OCI-LY7 (cell line): Measurements from ENCODE around the gene ZNF106. TPM values are rescaled to one million over a fixed set of nuclear protein-coding genes. Genes with fewer than 3 reads are reported as not detected.

Experiments
- BruUV-seq: library from RNA; stranded (reverse); fragments of 400-500 nt; replicated peaks from 2 replicates; lab custom pipeline; 2021; lab: Mats Ljungman, UMichigan
- CTCF ChIA-PET: fragments of 300-600 bp; sonication (Branson Sonifier 250); formaldehyde crosslinking; loops from one replicate; lab custom pipeline; 2022; ENCODE audit warnings: antibody characterized with exemption; ENCODE audit not compliant: unreplicated experiment; lab: Charles Lee
- POLR2A ChIA-PET: fragments of 300-600 bp; sonication (Branson Sonifier 250); formaldehyde crosslinking; loops from one replicate; lab custom pipeline; 2022; ENCODE audit warnings: antibody characterized with exemption; lab: Charles Lee
- DNase-seq: peaks from one replicate; pipeline ENCODE4 v3.0.0-alpha.2; 2015; ENCODE audit warnings: low spot score
- H2AFZ ChIP-seq: fragments of 200-600 bp; sonication (generic), shearing (Covaris generic); 2 replicates; pipeline ENCODE4 v1.6.1; 2014; ENCODE audit warnings: mild to moderate bottlenecking, antibody characterized with exemption, low read length, moderate library complexity
- H3K27ac ChIP-seq: fragments of 200-600 bp; sonication (generic); 2 replicates; pipeline ENCODE4 v1.5.1; 2014; ENCODE audit warnings: mixed run types, low read depth, mild to moderate bottlenecking, moderate library complexity, low read length, inconsistent platforms; ENCODE audit not compliant: poor library complexity, severe bottlenecking
- H3K36me3 ChIP-seq: fragments of 200-600 bp; sonication (generic); 2 replicates; pipeline ENCODE4 v1.6.1; 2014; ENCODE audit warnings: mild to moderate bottlenecking, antibody characterized with exemption, low read length, moderate library complexity, mixed read lengths; ENCODE audit not compliant: insufficient read depth
- H3K4me1 ChIP-seq: fragments of 200-600 bp; sonication (generic); 2 replicates; pipeline ENCODE4 v1.5.1; 2014; ENCODE audit warnings: mild to moderate bottlenecking, low read length; ENCODE audit not compliant: insufficient read depth, poor library complexity, severe bottlenecking
- H3K4me2 ChIP-seq: fragments of 200-600 bp; sonication (generic); 2 replicates; pipeline ENCODE4 v1.6.1; 2014; ENCODE audit warnings: mild to moderate bottlenecking, low read length
- H3K4me3 ChIP-seq: fragments of 200-600 bp; sonication (generic); 2 replicates; pipeline ENCODE4 v1.5.1; 2014; ENCODE audit warnings: mild to moderate bottlenecking, low read depth, low read length; ENCODE audit not compliant: poor library complexity, severe bottlenecking
- H3K79me2 ChIP-seq: fragments of 200-600 bp; sonication (generic); 2 replicates; pipeline ENCODE4 v1.6.1; 2016; ENCODE audit warnings: low read depth, mild to moderate bottlenecking, low read length, moderate library complexity, mixed read lengths; ENCODE audit not compliant: insufficient read depth
- H3K9me2 ChIP-seq: fragments of 200-600 bp; sonication (generic); 2 replicates; pipeline ENCODE4 v1.6.1; 2016; ENCODE audit warnings: mild to moderate bottlenecking, low read length, mixed read lengths; ENCODE audit not compliant: insufficient read depth
- H3K9me3 ChIP-seq: fragments of 200-600 bp; sonication (generic); 2 replicates; pipeline ENCODE4 v1.6.1; 2014; ENCODE audit warnings: mild to moderate bottlenecking, mixed run types, low read length, mixed read lengths
- H4K20me1 ChIP-seq: fragments of 200-600 bp; sonication (generic); 2 replicates; pipeline ENCODE4 v1.6.1; 2014; ENCODE audit warnings: mild to moderate bottlenecking, antibody characterized with exemption, low read length, moderate library complexity, mixed read lengths; ENCODE audit not compliant: insufficient read depth
- EZH2phosphoT487 ChIP-seq: fragments of 200-600 bp; sonication (generic); IDR thresholded peaks from 2 replicates; pipeline ENCODE4 v1.6.1; 2018; ENCODE audit warnings: low read depth, borderline replicate concordance, mild to moderate bottlenecking, mixed run types, antibody characterized with exemption, low read length, moderate library complexity, mixed read lengths
- intact Hi-C: fragments of 100-400 bp; cut with micrococcal nuclease; formaldehyde crosslinking; loops from one replicate; pipeline ENCODE4 v1.10.0; 2022; ENCODE audit not compliant: unreplicated experiment
- total RNA-seq, 2 experiments: library from RNA; depleted of rRNA in 1 of 2; stranded (reverse); fragments of >200 nt in 1 of 2; shearing (Covaris generic) in 1 of 2; gene quantifications; 2 replicates each; pipeline ENCODE4 v1.2.3, GENCODE V29; 2014 to 2022
- TF ChIP-seq, protein P1 (sequence below): fragments of 200-600 bp; sonication (generic); conservative IDR thresholded peaks from 2 replicates; pipeline ENCODE4 v1.5.1; 2014; ENCODE audit warnings: mild to moderate bottlenecking, antibody characterized with exemption, low read length, moderate library complexity, mixed read lengths

Gene ZNF106
- total RNA-seq, 2 experiments from 2014 or later: 30.5 to 66.4 TPM

DNA sequence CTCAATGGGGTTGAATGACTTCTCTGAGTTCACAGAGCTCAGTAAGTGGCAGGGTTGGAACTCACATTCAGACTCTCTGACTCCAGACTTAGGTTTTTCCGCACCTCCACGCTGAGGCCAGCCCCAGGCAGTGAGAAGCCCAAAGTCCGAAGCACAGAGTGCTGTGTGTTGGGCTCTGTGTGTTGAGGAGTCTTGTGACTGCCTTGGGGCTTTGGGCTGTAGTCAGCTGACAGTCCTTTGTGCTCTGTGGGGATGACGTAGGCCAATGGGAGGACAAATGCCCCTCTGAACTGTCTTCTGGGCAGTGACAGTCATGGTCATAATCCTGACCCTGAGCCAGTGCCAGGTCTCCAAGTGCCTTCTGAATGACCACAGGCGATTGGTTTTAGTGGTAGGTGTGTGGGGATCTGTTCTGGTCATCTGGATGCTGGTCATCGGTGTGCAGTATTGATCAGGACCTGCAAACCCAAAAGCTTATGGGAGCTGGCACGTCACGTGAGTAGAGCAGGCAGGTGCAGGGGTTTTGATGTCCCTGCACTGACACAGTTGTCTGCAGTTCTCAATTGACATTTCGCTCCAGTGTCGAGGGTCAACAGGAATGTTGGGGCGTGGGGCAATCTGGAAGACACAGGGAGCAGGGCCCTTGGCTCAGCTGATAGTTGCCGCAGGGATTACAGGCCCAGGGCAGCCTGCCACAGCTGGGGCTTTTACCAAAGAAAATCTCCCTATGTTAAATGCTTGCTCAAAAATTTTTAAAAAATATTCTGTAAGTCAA, 86.3 kb downstream of the ZNF106 start:
- ChIA-PET POLR2A (no interaction called here), CTCF (interaction anchor here (0.6 kb wide), 1 partner anchor 49 kb away, joined by 4 read pairs; no protein-coding TSS in a partner anchor)
- no TSS peak for BruUV-seq
- Histone ChIP-seq H3K4me3 (no peak overlapping the region), H3K4me2 (no peak overlapping the region), H4K20me1 (no peaks in the 10 kb centered on the region), H3K9me3 (no peaks in the 10 kb centered on the region), H3K79me2 (no peaks in the 10 kb centered on the region), H3K4me1 (peaks cover 6% of the 10 kb centered on the region), H2AFZ (no peak overlapping the region), H3K36me3 (no peaks in the 10 kb centered on the region), H3K27ac (no peak overlapping the region), H3K9me2 (no peaks in the 10 kb centered on the region)
- TF ChIP-seq, protein P1, sequence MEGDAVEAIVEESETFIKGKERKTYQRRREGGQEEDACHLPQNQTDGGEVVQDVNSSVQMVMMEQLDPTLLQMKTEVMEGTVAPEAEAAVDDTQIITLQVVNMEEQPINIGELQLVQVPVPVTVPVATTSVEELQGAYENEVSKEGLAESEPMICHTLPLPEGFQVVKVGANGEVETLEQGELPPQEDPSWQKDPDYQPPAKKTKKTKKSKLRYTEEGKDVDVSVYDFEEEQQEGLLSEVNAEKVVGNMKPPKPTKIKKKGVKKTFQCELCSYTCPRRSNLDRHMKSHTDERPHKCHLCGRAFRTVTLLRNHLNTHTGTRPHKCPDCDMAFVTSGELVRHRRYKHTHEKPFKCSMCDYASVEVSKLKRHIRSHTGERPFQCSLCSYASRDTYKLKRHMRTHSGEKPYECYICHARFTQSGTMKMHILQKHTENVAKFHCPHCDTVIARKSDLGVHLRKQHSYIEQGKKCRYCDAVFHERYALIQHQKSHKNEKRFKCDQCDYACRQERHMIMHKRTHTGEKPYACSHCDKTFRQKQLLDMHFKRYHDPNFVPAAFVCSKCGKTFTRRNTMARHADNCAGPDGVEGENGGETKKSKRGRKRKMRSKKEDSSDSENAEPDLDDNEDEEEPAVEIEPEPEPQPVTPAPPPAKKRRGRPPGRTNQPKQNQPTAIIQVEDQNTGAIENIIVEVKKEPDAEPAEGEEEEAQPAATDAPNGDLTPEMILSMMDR: no peak
- intact Hi-C loops: no loop called here
- DNase-seq: no peak

DNA sequence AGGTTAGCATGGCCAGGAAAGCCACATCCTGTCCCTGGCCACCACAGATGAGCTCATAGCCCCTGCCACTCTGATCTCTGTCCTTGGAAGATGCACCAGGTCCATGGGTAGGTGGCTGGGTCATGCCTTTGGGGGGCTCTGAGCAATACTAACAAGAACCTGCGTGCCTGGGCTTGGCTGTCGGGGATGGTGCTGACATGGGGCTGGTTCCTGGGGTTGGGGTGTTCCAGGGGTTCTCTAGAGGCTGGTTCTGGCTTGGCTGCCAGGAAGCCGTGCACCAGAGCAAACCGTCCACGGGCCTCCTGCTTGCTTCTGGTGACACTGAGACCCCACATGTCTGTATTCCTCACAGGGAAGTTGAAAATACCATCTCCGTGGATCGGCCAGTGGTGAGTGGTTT, 87.6 kb downstream of the ZNF106 start:
- ChIA-PET CTCF (no interaction called here), POLR2A (interaction anchor here (0.6 kb wide), 1 partner anchor 53 kb away, joined by 3 read pairs; no protein-coding TSS in a partner anchor)
- H3K36me3 ChIP-seq: no peaks in the 10 kb centered on the region
- DNase-seq: no peak
- BruUV-seq: no TSS peak
- no peak overlapping the region for H3K27ac ChIP-seq
- intact Hi-C loops: no loop called here
- H3K9me3 ChIP-seq: no peaks in the 10 kb centered on the region
- no peak overlapping the region for H3K4me2 ChIP-seq
- TF ChIP-seq, protein P1: no peak
- no peak for TF ChIP-seq EZH2phosphoT487
- no peaks in the 10 kb centered on the region for H3K9me2 ChIP-seq
- no peak overlapping the region for H2AFZ ChIP-seq
- H3K4me3 ChIP-seq: no peak overlapping the region
- peaks cover 6% of the 10 kb centered on the region for H3K4me1 ChIP-seq
- no peaks in the 10 kb centered on the region for H3K79me2 ChIP-seq
- H4K20me1 ChIP-seq: no peaks in the 10 kb centered on the region
